DND-41 (cell line): ENCODE data around the gene ASB13.

ENCODE experiments used
- ATAC-seq: fragments of 200-7000 bp; cut with Tn5 transposase; 3 replicates; pipeline ENCODE4 v1.9.1; 2021; ENCODE audit warnings: low read depth; ENCODE audit not compliant: insufficient read depth
- DNase-seq: peaks from one replicate; pipeline ENCODE4 v3.0.0-alpha.2; 2020
- H2AFZ ChIP-seq: 2 replicates; pipeline ENCODE4 v1.6.0; 2012; ENCODE audit warnings: low read depth, low read length
- H3K27ac ChIP-seq: 2 replicates; pipeline ENCODE4 v1.5.1; 2012; ENCODE audit warnings: low read length, inconsistent platforms
- H3K27me3 ChIP-seq: fragments of 200-600 bp; sonication (generic); 2 replicates; pipeline ENCODE4 v1.6.0; 2012; ENCODE audit warnings: low read length, mild to moderate bottlenecking, inconsistent platforms; ENCODE audit not compliant: insufficient read depth, poor library complexity
- H3K36me3 ChIP-seq: 2 replicates; pipeline ENCODE4 v1.5.1; 2012; ENCODE audit warnings: low read length, inconsistent platforms; ENCODE audit not compliant: insufficient read depth
- H3K4me1 ChIP-seq: 2 replicates; pipeline ENCODE4 v1.5.1; 2012; ENCODE audit warnings: mild to moderate bottlenecking, low read length; ENCODE audit not compliant: insufficient read depth
- H3K4me2 ChIP-seq: 2 replicates; pipeline ENCODE4 v1.6.0; 2012; ENCODE audit warnings: mild to moderate bottlenecking, moderate library complexity, low read length, inconsistent platforms; ENCODE audit not compliant: insufficient read depth
- H3K4me3 ChIP-seq, 2 experiments: fragments of 200-600 bp in 1 of 2; shearing (Covaris generic) in 1 of 2; 2 replicates each; pipeline ENCODE4 v1.5.1; 2012 to 2016; ENCODE audit warnings: inconsistent platforms in 2 of 2, low read length in 2 of 2, mild to moderate bottlenecking in 2 of 2, low read depth in 1 of 2, moderate library complexity in 1 of 2
- H3K79me2 ChIP-seq: 2 replicates; pipeline ENCODE4 v1.6.0; 2012; ENCODE audit warnings: low read length, inconsistent platforms; ENCODE audit not compliant: insufficient read depth
- H3K9ac ChIP-seq: 2 replicates; pipeline ENCODE4 v1.6.0; 2012; ENCODE audit warnings: low read depth, mild to moderate bottlenecking, inconsistent platforms, low read length, moderate library complexity
- H3K9me3 ChIP-seq: 2 replicates; pipeline ENCODE4 v1.5.1; 2012; ENCODE audit warnings: low read length, moderate library complexity, mild to moderate bottlenecking, inconsistent platforms; ENCODE audit not compliant: insufficient read depth, severe bottlenecking
- H4K20me1 ChIP-seq: 2 replicates; pipeline ENCODE4 v1.6.0; 2012; ENCODE audit warnings: low read length; ENCODE audit not compliant: insufficient read depth
- CTCF ChIP-seq: IDR thresholded peaks from 2 replicates; pipeline ENCODE4 v1.5.1; 2012; ENCODE audit warnings: borderline replicate concordance, low read length, moderate library complexity, mild to moderate bottlenecking; ENCODE audit not compliant: poor library complexity, severe bottlenecking; ENCODE audit errors: extremely low read depth
- EZH2 ChIP-seq: IDR thresholded peaks from 3 replicates; pipeline ENCODE4 v1.6.1; 2012; ENCODE audit warnings: borderline replicate concordance, low read depth, mild to moderate bottlenecking, moderate library complexity, low read length, inconsistent platforms; ENCODE audit not compliant: severe bottlenecking

The ASB13 gene

GRCh38 chr10:5628451-5629302 lies 37.7 kb downstream of the ASB13 start:
- no peak overlapping the region for H3K4me3 ChIP-seq
- no peaks in the 10 kb centered on the region for H3K27me3 ChIP-seq
- DNase-seq = no peak
- H3K9me3 ChIP-seq = no peaks in the 10 kb centered on the region
- H3K4me2 ChIP-seq = no peak overlapping the region
- H3K4me1 ChIP-seq = no peaks in the 10 kb centered on the region
- no peaks in the 10 kb centered on the region for H3K79me2 ChIP-seq
- no peak overlapping the region for H3K9ac ChIP-seq
- no peak for ATAC-seq
- no peaks in the 10 kb centered on the region for H3K36me3 ChIP-seq
- TF ChIP-seq EZH2 (no peak), CTCF (no peak)
- H3K27ac ChIP-seq = no peak overlapping the region
- H2AFZ ChIP-seq = no peak overlapping the region
- H4K20me1 ChIP-seq = no peaks in the 10 kb centered on the region

DNA sequence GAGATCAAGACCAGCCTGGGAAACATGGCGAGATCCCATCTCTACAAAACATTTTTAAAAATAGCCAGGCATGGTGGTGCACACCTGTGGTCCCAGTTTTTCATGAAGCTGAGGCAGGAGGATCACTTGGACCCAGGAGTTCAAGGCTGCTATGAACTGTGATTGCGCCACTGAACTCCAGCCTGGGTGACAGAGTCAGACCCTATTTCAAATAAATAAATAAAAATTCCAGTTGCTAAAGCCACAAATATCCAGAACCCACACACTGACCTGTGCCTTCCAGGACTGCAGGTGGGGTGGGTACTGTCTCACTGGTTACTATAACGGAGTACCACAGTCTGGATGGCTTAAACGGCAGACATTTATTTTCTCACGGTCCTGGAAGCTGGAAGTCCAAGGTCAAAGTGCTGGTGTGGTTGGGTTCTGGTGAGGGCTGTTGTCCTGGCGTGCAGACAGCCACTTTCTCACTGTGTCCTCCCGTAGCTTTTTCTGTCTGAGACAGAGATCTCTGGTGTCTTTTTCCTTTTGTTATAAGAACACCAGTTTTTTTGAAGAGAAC lies 38.8 kb downstream of the ASB13 start:
- no peak overlapping the region for H3K4me3 ChIP-seq
- no peaks in the 10 kb centered on the region for H3K36me3 ChIP-seq
- H3K9ac ChIP-seq = no peak overlapping the region
- DNase-seq = no peak
- H4K20me1 ChIP-seq = no peaks in the 10 kb centered on the region
- H3K9me3 ChIP-seq = no peaks in the 10 kb centered on the region
- no peak for ATAC-seq
- no peaks in the 10 kb centered on the region for H3K27me3 ChIP-seq
- H3K27ac ChIP-seq = no peak overlapping the region
- H3K4me2 ChIP-seq = no peak overlapping the region
- H2AFZ ChIP-seq = no peak overlapping the region
- TF ChIP-seq EZH2 = no peak
- no peak for TF ChIP-seq CTCF
- no peaks in the 10 kb centered on the region for H3K79me2 ChIP-seq
- no peaks in the 10 kb centered on the region for H3K4me1 ChIP-seq

GRCh38 chr10:5625992-5626777 lies 40.2 kb downstream of the ASB13 start:
- Histone ChIP-seq H3K4me3 (no peak overlapping the region), H3K4me1 (no peaks in the 10 kb centered on the region), H3K4me2 (no peak overlapping the region), H3K27me3 (peaks cover 5% of the 10 kb centered on the region), H3K36me3 (no peaks in the 10 kb centered on the region), H3K9me3 (no peaks in the 10 kb centered on the region), H3K79me2 (no peaks in the 10 kb centered on the region), H2AFZ (no peak overlapping the region), H4K20me1 (no peaks in the 10 kb centered on the region), H3K9ac (no peak overlapping the region), H3K27ac (no peak overlapping the region)
- TF ChIP-seq EZH2 (no peak), CTCF (no peak)
- DNase-seq (no peak), ATAC-seq (no peak)
